ENCODE measurements around the gene ARHGEF10L. TPM values are rescaled to one million over a fixed set of nuclear protein-coding genes. Genes with fewer than 3 reads are reported as not detected.

Gene ARHGEF10L
- total RNA-seq, 1 donor from 2014 or later: not detected

Other genes starting within 250 kb of the ARHGEF10L start
- 0.17 TPM in 1 of 2 replicates, not detected in the other for gene PADI4, start 231.5 kb upstream of the ARHGEF10L start, total RNA-seq
- not detected in 2 replicates for gene PADI6, start 167.5 kb upstream of the ARHGEF10L start, total RNA-seq
- gene RCC2, start 100.0 kb upstream of the ARHGEF10L start, total RNA-seq: 238 and 246 TPM in 2 replicates
- gene ACTL8, start 215.6 kb downstream of the ARHGEF10L start, total RNA-seq: not detected in 2 replicates

All from activated T-helper 1 cell treated with anti-CD3 and anti-CD28 coated beads, Interleukin-12 subunit alpha, Interleukin-12 subunit beta, Interleukin-2, Interleukin-4 antibody, amounts not matched to agents 30 ng/mL and 10 ng/mL and 1 ng/mL, durations not matched to agents 14 hours and 24 hours and 36 hours (primary cell).